DMS114 treated with DMSO at 0.1 percent for 48 hours (cell line): ENCODE data around the gene DHCR24.

Experiments used
- DNase-seq: peaks from one replicate; lab custom pipeline; 2025; ENCODE audit not compliant: unreplicated experiment; lab: John Stamatoyannopoulos, UW

DHCR24 gene

GRCh38 chr1:54804471-54805132, 82.4 kb downstream of the DHCR24 start:
- DNase-seq, result no peak

GRCh38 chr1:54803761-54804470, 83.1 kb downstream of the DHCR24 start:
- no peak for DNase-seq

GRCh38 chr1:54800899-54801759, 85.9 kb downstream of the DHCR24 start, which contains the start of gene TTC22:
Gene TTC22, minus strand, starts transcription at chr1:54801323. Its CDS starts 160 bp downstream, at chr1:54801163.
- no peak for DNase-seq

- DNase-seq, result no peak
Measured at GRCh38 chr1:54800041-54800898, 86.7 kb downstream of the DHCR24 start.
